Suprapubic skin (tissue), 3 donors: ENCODE data around the gene EPHA2.

Experiments used
- CTCF ChIP-seq, 2 donors: fragments of 200-600 bp in 1 of 2; fragments of 450-650 bp in 1 of 2; sonication (generic) in 1 of 2; IDR thresholded peaks; one replicate each; pipeline ENCODE4 v1.5.1; 2016 to 2019; ENCODE audit warnings: antibody characterized with exemption in 2 of 2, mild to moderate bottlenecking in 1 of 2, moderate library complexity in 1 of 2
- POLR2A ChIP-seq, 2 donors: fragments of 450-650 bp; IDR thresholded peaks; one replicate each; pipeline ENCODE4 v1.6.1; 2017; ENCODE audit warnings: antibody characterized with exemption in 2 of 2, mild to moderate bottlenecking in 2 of 2, moderate library complexity in 2 of 2

GRCh38 chr1:16140068-16140596, 15.7 kb downstream of the EPHA2 start:
- TF ChIP-seq POLR2A (IDR thresholded peaks at IDR 0.05): no peak
- no peak for TF ChIP-seq CTCF (IDR thresholded peaks at IDR 0.05)
